Ovary (tissue), 9 donors: Measurements from ENCODE around the gene ERG. TPM values are rescaled to one million over a fixed set of nuclear protein-coding genes. Genes with fewer than 3 reads are reported as not detected.

Experiments
- DNase-seq, 5 donors: peaks; one replicate each; pipeline ENCODE4 v3.0.0-alpha.2; 2019 to 2020
- H3K27ac ChIP-seq, 2 donors: fragments of 200-600 bp; one replicate each; pipeline versions ENCODE4 v1.5.1 to v1.8.0; 2019 to 2022
- H3K27me3 ChIP-seq: fragments of 200-600 bp; one replicate; pipeline ENCODE4 v1.8.0; 2022
- H3K36me3 ChIP-seq: fragments of 200-600 bp; sonication (generic); one replicate; pipeline ENCODE4 v1.5.1; 2019
- H3K4me1 ChIP-seq: one replicate; pipeline ENCODE4 v1.8.1; 2013; ENCODE audit warnings: mild to moderate bottlenecking, moderate library complexity; ENCODE audit not compliant: insufficient read depth
- H3K4me3 ChIP-seq: fragments of 200-600 bp; sonication (generic); one replicate; pipeline ENCODE4 v1.5.1; 2017
- H3K9me3 ChIP-seq, 2 donors: fragments of 200-600 bp in 1 of 2; sonication (generic) in 1 of 2; one replicate each; pipeline versions ENCODE4 v1.5.1 to v1.8.1; 2013 to 2019; ENCODE audit warnings: mild to moderate bottlenecking in 1 of 2, moderate library complexity in 1 of 2
- CTCF ChIP-seq, 3 donors: fragments of 450-650 bp in 2 of 3; fragments of 200-600 bp in 1 of 3; IDR thresholded peaks; one replicate each; pipeline versions ENCODE4 v1.5.1 to v1.8.0; 2016 to 2022; ENCODE audit warnings: antibody characterized with exemption in 3 of 3, mild to moderate bottlenecking in 1 of 3
- EP300 ChIP-seq: sonication (generic); formaldehyde crosslinking; IDR thresholded peaks from one replicate; pipeline ENCODE4 v1.6.1; 2017; ENCODE audit warnings: antibody characterized with exemption
- POLR2A ChIP-seq: fragments of 450-650 bp; IDR thresholded peaks from one replicate; pipeline ENCODE4 v1.6.1; 2017; ENCODE audit warnings: antibody characterized with exemption, mild to moderate bottlenecking, moderate library complexity
- WGBS, 3 donors: extraction: QIAGEN DNeasy Blood & Tissue Kit in 1 of 3; methylation state at CpG; one replicate each; pipeline versions ENCODE4 v1.1.5 to v1.1.7; 2013 to 2017; 5-methylcytosine and 5-hydroxymethylcytosine counted together
- intact Hi-C, 4 donors: fragments of 100-400 bp; cut with DNase I; formaldehyde crosslinking; loops; one replicate each; pipeline versions ENCODE4 v1.11.0 to v1.15.1; 2022 to 2023
- polyA plus RNA-seq, 2 donors: library from polyadenylated mRNA; stranded (reverse); fragments of 200-250 nt in 1 of 2; fragments of 350-450 nt in 1 of 2; fragmentation: Illumina TruSeq in 1 of 2; extraction: RNeasy Lipid Tissue Mini Kit (QIAGEN cat#74804) in 1 of 2; gene quantifications; one replicate each; pipeline ENCODE4 v1.2.3, GENCODE V29; 2013 to 2014
- total RNA-seq, 7 donors: library from RNA; depleted of rRNA in 2 of 7; stranded (reverse); fragments of >200 nt in 2 of 7; fragmentation: NEBNext Ultra II Directional in 3 of 7; extraction: Animal tissue kit (Norgen Biotek cat#: 25700) in 3 of 7; gene quantifications; one replicate each; pipeline versions ENCODE4 v1.1.0 to v1.2.4, GENCODE V29; 2016 to 2023
- donor health status: DM: no; HTN: no; CAD: no; lungs with moderate emphysema.
- donor health status: DM: no; HTN: no; CAD: no.
- donor health status: Bipolar disorder and iron deficiency.
- donor health status: DM: yes; HTN: yes; CAD: no.
- donor health status: DM: no; HTN: no; CAD: no.
- donor health status: DM: yes; HTN: yes; CAD: no.

The ERG gene
- total and polyA plus RNA-seq, 9 donors = 3.8 to 23.1 (median 9.5) TPM

- no peaks in the 10 kb centered on the region for H3K36me3 ChIP-seq
- WGBS, 3 donors = 88 to 96% (median 96%) methylated on average over 2 of the region's 2 CpGs
- H3K4me3 ChIP-seq = no peak overlapping the region
- H3K4me1 ChIP-seq = no peaks in the 10 kb centered on the region
- no peaks in the 10 kb centered on the region for H3K9me3 ChIP-seq
- no peak for DNase-seq
- TF ChIP-seq CTCF (IDR thresholded peaks at IDR 0.05) (no peak), POLR2A (no peak), EP300 (no peak)
- H3K27ac ChIP-seq = no peak overlapping the region
- intact Hi-C loops = no loop called here
- H3K27me3 ChIP-seq = no peaks in the 10 kb centered on the region
These were observed 69.3 kb downstream of the ERG start for GRCh38 chr21:38429011-38429410.

GRCh38 chr21:38428211-38428610 is 70.1 kb downstream of the ERG start:
- DNase-seq = no peak
- 77 to 81% (median 77%) methylated on average over 7 of the region's 7 CpGs for WGBS, 3 donors
- intact Hi-C loops = no loop called here
- Histone ChIP-seq H3K4me3 (no peak overlapping the region), H3K36me3 (no peaks in the 10 kb centered on the region), H3K27ac (no peak overlapping the region), H3K27me3 (no peaks in the 10 kb centered on the region), H3K9me3 (no peaks in the 10 kb centered on the region), H3K4me1 (no peaks in the 10 kb centered on the region)
- TF ChIP-seq POLR2A (no peak), CTCF (IDR thresholded peaks at IDR 0.05) (no peak), EP300 (no peak)

GRCh38 chr21:38424305-38425019 is 73.8 kb downstream of the ERG start:
- Histone ChIP-seq H3K36me3 (no peaks in the 10 kb centered on the region), H3K9me3 (no peaks in the 10 kb centered on the region), H3K27ac (no peak overlapping the region), H3K27me3 (no peaks in the 10 kb centered on the region), H3K4me1 (no peaks in the 10 kb centered on the region), H3K4me3 (no peak overlapping the region)
- DNase-seq = no peak
- TF ChIP-seq POLR2A = no peak
- TF ChIP-seq CTCF (IDR thresholded peaks at IDR 0.05) = no peak
- TF ChIP-seq EP300 = no peak
- intact Hi-C loops = no loop called here
- WGBS, 3 donors = 89 to 94% (median 92%) methylated on average over 11 of the region's 11 CpGs

GRCh38 chr21:38422082-38422481 is 76.2 kb downstream of the ERG start:
- no peak for DNase-seq
- no peak for TF ChIP-seq POLR2A
- TF ChIP-seq CTCF (IDR thresholded peaks at IDR 0.05) = no peak
- TF ChIP-seq EP300 = no peak
- no peaks in the 10 kb centered on the region for H3K27me3 ChIP-seq

More at GRCh38 chr21:38422082-38422481, 76.2 kb downstream of the ERG start:
- Histone ChIP-seq H3K9me3 (no peaks in the 10 kb centered on the region), H3K36me3 (no peaks in the 10 kb centered on the region), H3K4me1 (no peaks in the 10 kb centered on the region), H3K4me3 (no peak overlapping the region), H3K27ac (no peak overlapping the region)
- 81 to 92% (median 85%) methylated on average over 5 of the region's 5 CpGs for WGBS, 3 donors
- intact Hi-C loops = no loop called here
